HEK293 (cell line): ENCODE results near the gene CLIP3.
A peak's percentile ranks its signal among the peaks of the same experiment; 100 is the strongest.

Source experiments
- CTCF ChIA-PET: fragments of 350-600 bp; formaldehyde crosslinking; extraction: SDS; loops from one replicate; lab custom pipeline; 2021; ENCODE audit warnings: antibody characterized with exemption; lab: Yijun Ruan, JAX
- POLR2A ChIA-PET: fragments of 300-600 bp; formaldehyde crosslinking; extraction: SDS; loops from one replicate; lab custom pipeline; 2020; ENCODE audit warnings: antibody characterized with exemption, inconsistent platforms; lab: Yijun Ruan, JAX
- H3K27ac ChIP-seq: fragments of 200-500 bp; sonication (Bioruptor generic); 2 replicates; pipeline ENCODE4 v1.5.1; 2014; ENCODE audit warnings: low read depth, low read length, control low read depth, inconsistent platforms; ENCODE audit errors: extremely low read depth
- H3K36me3 ChIP-seq, 2 experiments: fragments of 200-500 bp in 1 of 2; sonication (Bioruptor generic) in 1 of 2; 1 replicate in 1 of 2; 2 replicates in 1 of 2; pipeline ENCODE4 v1.5.1; 2014 to 2017; ENCODE audit warnings: inconsistent platforms in 2 of 2, low read length in 2 of 2; ENCODE audit not compliant: control insufficient read depth in 2 of 2, insufficient read depth in 1 of 2
- H3K4me1 ChIP-seq: fragments of 200-500 bp; sonication (Bioruptor generic); 2 replicates; pipeline ENCODE4 v1.5.1; 2014; ENCODE audit warnings: mild to moderate bottlenecking, low read length, inconsistent platforms; ENCODE audit not compliant: control insufficient read depth, insufficient read depth
- H3K4me3 ChIP-seq: 2 replicates; pipeline ENCODE4 v1.5.1; 2011; ENCODE audit warnings: low read depth, mild to moderate bottlenecking, control low read depth, low read length, moderate library complexity
- H3K9me3 ChIP-seq: fragments of 200-500 bp; sonication (Bioruptor generic); 2 replicates; pipeline ENCODE4 v1.5.1; 2014; ENCODE audit warnings: low read depth, low read length, inconsistent platforms; ENCODE audit not compliant: control insufficient read depth, insufficient read depth
- CTCF ChIP-seq: fragments of 450-650 bp; formaldehyde crosslinking; IDR thresholded peaks from 2 replicates; pipeline ENCODE4 v1.5.1; 2016; ENCODE audit warnings: missing biosample characterization, missing genetic modification characterization
- GLIS1 ChIP-seq: fragments of 450-650 bp; formaldehyde crosslinking; IDR thresholded peaks from 2 replicates; pipeline ENCODE4 v1.5.1; 2016; ENCODE audit warnings: missing biosample characterization, missing genetic modification characterization
- GLIS2 ChIP-seq: fragments of 450-650 bp; formaldehyde crosslinking; IDR thresholded peaks from 2 replicates; pipeline ENCODE4 v1.5.1; 2016; ENCODE audit warnings: missing biosample characterization, missing genetic modification characterization
- HOXD13 ChIP-seq: sonication (generic); formaldehyde crosslinking; IDR thresholded peaks from 2 replicates; pipeline ENCODE4 v1.8.0; 2022; ENCODE audit warnings: missing genetic modification reagents, borderline replicate concordance
- IKZF3 ChIP-seq: fragments of 450-650 bp; IDR thresholded peaks from 2 replicates; pipeline ENCODE4 v1.5.0; 2018; ENCODE audit warnings: missing biosample characterization, mild to moderate bottlenecking, missing genetic modification characterization, moderate library complexity
- SALL2 ChIP-seq: fragments of 450-650 bp; formaldehyde crosslinking; IDR thresholded peaks from 2 replicates; pipeline ENCODE4 v1.5.0; 2017; ENCODE audit warnings: missing biosample characterization, mild to moderate bottlenecking, missing genetic modification characterization, borderline replicate concordance
- ZBTB1 ChIP-seq: fragments of 450-650 bp; formaldehyde crosslinking; IDR thresholded peaks from 2 replicates; pipeline ENCODE4 v1.5.1; 2016; ENCODE audit warnings: missing biosample characterization, missing genetic modification characterization
- ZBTB7A ChIP-seq: fragments of 450-650 bp; formaldehyde crosslinking; IDR thresholded peaks from 2 replicates; pipeline ENCODE4 v1.5.1; 2016; ENCODE audit warnings: low read depth, missing biosample characterization, missing genetic modification characterization
- ZNF10 ChIP-seq: fragments of 450-650 bp; formaldehyde crosslinking; IDR thresholded peaks from 2 replicates; pipeline ENCODE4 v1.5.1; 2017; ENCODE audit warnings: missing biosample characterization, missing genetic modification characterization
- ZNF121 ChIP-seq: fragments of 450-650 bp; formaldehyde crosslinking; IDR thresholded peaks from 2 replicates; pipeline ENCODE4 v1.5.1; 2016; ENCODE audit warnings: missing biosample characterization, missing genetic modification characterization
- ZNF184 ChIP-seq: fragments of 450-650 bp; IDR thresholded peaks from 2 replicates; pipeline ENCODE4 v1.5.1; 2018; ENCODE audit warnings: missing biosample characterization, mild to moderate bottlenecking, missing genetic modification characterization
- ZNF2 ChIP-seq: fragments of 450-650 bp; formaldehyde crosslinking; IDR thresholded peaks from 2 replicates; pipeline ENCODE4 v1.5.1; 2016; ENCODE audit warnings: missing biosample characterization, missing genetic modification characterization
- ZNF202 ChIP-seq: fragments of 450-650 bp; formaldehyde crosslinking; IDR thresholded peaks from 2 replicates; pipeline ENCODE4 v1.5.1; 2016; ENCODE audit warnings: missing biosample characterization, missing genetic modification characterization, borderline replicate concordance
- ZNF302 ChIP-seq: fragments of 450-650 bp; formaldehyde crosslinking; IDR thresholded peaks from 2 replicates; pipeline ENCODE4 v1.5.1; 2016; ENCODE audit warnings: missing biosample characterization, missing genetic modification characterization, low read depth
- ZNF362 ChIP-seq: fragments of 450-650 bp; formaldehyde crosslinking; IDR thresholded peaks from 2 replicates; pipeline ENCODE4 v1.5.1; 2016; ENCODE audit warnings: missing biosample characterization, missing genetic modification characterization
- ZNF366 ChIP-seq: fragments of 450-650 bp; formaldehyde crosslinking; conservative IDR thresholded peaks from 2 replicates; pipeline ENCODE4 v1.5.1; 2016; ENCODE audit warnings: missing biosample characterization, missing genetic modification characterization
- ZNF423 ChIP-seq: fragments of 450-650 bp; formaldehyde crosslinking; IDR thresholded peaks from 2 replicates; pipeline ENCODE4 v1.5.1; 2016; ENCODE audit warnings: missing biosample characterization, missing genetic modification characterization
- ZNF548 ChIP-seq: fragments of 450-650 bp; formaldehyde crosslinking; IDR thresholded peaks from 2 replicates; pipeline ENCODE4 v1.5.1; 2016; ENCODE audit warnings: missing biosample characterization, missing genetic modification characterization
- ZNF571 ChIP-seq: fragments of 450-650 bp; formaldehyde crosslinking; IDR thresholded peaks from 2 replicates; pipeline ENCODE4 v1.5.0; 2017; ENCODE audit warnings: missing biosample characterization, missing genetic modification characterization
- ZNF600 ChIP-seq: fragments of 450-650 bp; formaldehyde crosslinking; IDR thresholded peaks from 2 replicates; pipeline ENCODE4 v1.5.1; 2016; ENCODE audit warnings: missing biosample characterization, missing genetic modification characterization
- ZNF629 ChIP-seq: fragments of 450-650 bp; formaldehyde crosslinking; IDR thresholded peaks from 2 replicates; pipeline ENCODE4 v1.5.1; 2017; ENCODE audit warnings: missing biosample characterization, missing genetic modification characterization
- ZNF654 ChIP-seq: fragments of 450-650 bp; formaldehyde crosslinking; IDR thresholded peaks from 2 replicates; pipeline ENCODE4 v1.5.1; 2016; ENCODE audit warnings: low read depth, missing biosample characterization, missing genetic modification characterization
- ZNF76 ChIP-seq: fragments of 450-650 bp; formaldehyde crosslinking; IDR thresholded peaks from 2 replicates; pipeline ENCODE4; 2016; ENCODE audit warnings: low read depth, missing biosample characterization, missing genetic modification characterization, borderline replicate concordance
- ZNF843 ChIP-seq: fragments of 450-650 bp; formaldehyde crosslinking; IDR thresholded peaks from 2 replicates; pipeline ENCODE4 v1.5.1; 2016; ENCODE audit warnings: missing biosample characterization, missing genetic modification characterization
- TF ChIP-seq, protein P1 (sequence below): fragments of 450-650 bp; formaldehyde crosslinking; IDR thresholded peaks from 2 replicates; pipeline ENCODE4 v1.5.1; 2016; ENCODE audit warnings: missing biosample characterization, missing genetic modification characterization
- TF ChIP-seq, protein P2 (sequence below): fragments of 450-650 bp; formaldehyde crosslinking; IDR thresholded peaks from 2 replicates; pipeline ENCODE4 v1.5.1; 2016; ENCODE audit warnings: missing biosample characterization, missing genetic modification characterization

The CLIP3 gene

DNA sequence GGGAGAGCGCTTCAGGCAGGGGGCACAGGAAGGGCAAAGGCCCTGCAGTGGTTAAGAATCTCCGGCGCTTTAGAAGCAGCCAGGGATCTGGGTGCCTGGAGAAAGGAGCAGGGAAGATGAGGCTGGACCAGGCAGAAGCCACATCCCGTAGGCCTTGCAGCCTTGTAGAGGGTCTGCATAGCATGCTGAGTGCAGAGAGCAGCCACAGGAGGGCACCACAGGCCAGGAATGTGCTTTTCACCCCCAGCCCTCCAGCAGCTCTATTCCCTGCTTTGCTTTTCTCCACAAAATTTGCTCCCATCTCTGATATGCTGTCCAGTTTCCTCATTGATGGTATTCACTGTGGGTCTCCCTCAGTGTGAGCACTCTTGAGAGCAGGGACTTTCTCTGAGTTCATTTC lies 27.8 kb upstream of the CLIP3 start (continued):
- TF ChIP-seq CTCF (peak; percentile 97), ZNF654 (tag by site-specific recombination) (peak; percentile 97), GLIS1 (tag by site-specific recombination) (peak; percentile 63), ZNF600 (tag by site-specific recombination) (peak; percentile 51)
- TF ChIP-seq, protein P1, sequence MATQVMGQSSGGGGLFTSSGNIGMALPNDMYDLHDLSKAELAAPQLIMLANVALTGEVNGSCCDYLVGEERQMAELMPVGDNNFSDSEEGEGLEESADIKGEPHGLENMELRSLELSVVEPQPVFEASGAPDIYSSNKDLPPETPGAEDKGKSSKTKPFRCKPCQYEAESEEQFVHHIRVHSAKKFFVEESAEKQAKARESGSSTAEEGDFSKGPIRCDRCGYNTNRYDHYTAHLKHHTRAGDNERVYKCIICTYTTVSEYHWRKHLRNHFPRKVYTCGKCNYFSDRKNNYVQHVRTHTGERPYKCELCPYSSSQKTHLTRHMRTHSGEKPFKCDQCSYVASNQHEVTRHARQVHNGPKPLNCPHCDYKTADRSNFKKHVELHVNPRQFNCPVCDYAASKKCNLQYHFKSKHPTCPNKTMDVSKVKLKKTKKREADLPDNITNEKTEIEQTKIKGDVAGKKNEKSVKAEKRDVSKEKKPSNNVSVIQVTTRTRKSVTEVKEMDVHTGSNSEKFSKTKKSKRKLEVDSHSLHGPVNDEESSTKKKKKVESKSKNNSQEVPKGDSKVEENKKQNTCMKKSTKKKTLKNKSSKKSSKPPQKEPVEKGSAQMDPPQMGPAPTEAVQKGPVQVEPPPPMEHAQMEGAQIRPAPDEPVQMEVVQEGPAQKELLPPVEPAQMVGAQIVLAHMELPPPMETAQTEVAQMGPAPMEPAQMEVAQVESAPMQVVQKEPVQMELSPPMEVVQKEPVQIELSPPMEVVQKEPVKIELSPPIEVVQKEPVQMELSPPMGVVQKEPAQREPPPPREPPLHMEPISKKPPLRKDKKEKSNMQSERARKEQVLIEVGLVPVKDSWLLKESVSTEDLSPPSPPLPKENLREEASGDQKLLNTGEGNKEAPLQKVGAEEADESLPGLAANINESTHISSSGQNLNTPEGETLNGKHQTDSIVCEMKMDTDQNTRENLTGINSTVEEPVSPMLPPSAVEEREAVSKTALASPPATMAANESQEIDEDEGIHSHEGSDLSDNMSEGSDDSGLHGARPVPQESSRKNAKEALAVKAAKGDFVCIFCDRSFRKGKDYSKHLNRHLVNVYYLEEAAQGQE (tag by site-specific recombination), result 0 out of 2 replicates have a peak, but pooled peaks have one; percentile 20

- no peaks in the 10 kb centered on the region for H3K9me3 ChIP-seq
- peaks cover 25% of the 10 kb centered on the region for H3K4me1 ChIP-seq
- ChIA-PET POLR2A (interaction anchor here (1.2 to 2.3 kb wide), 3 partner anchors 7 to 110 kb away, joined by 3 to 7 read pairs (median 6); no protein-coding TSS in a partner anchor), CTCF (interaction anchor here (0.5 to 4.8 kb wide), 23 partner anchors 8 to 1503 kb away, joined by 3 to 72 read pairs (median 5); partner anchors contain the start of genes POLR2I and TBCB)
- peaks cover 63 to 75% of the 10 kb centered on the region in 2 experiments for H3K36me3 ChIP-seq
- no peak overlapping the region for H3K4me3 ChIP-seq
- peak overlapping the region; percentile 32; the same call in 1 of the 2 replicates for H3K27ac ChIP-seq
- no peak for TF ChIP-seq IKZF3 (tag by site-specific recombination)
- TF ChIP-seq ZNF423 (tag by site-specific recombination), result no peak
- TF ChIP-seq ZBTB7A (tag by site-specific recombination), result no peak
- no peak for TF ChIP-seq ZBTB1 (tag by site-specific recombination)
- TF ChIP-seq ZNF302 (tag by site-specific recombination), result no peak
- TF ChIP-seq CTCF, result no peak
- TF ChIP-seq ZNF571, result no peak
- TF ChIP-seq ZNF843 (tag by site-specific recombination), result no peak
- no peak for TF ChIP-seq ZNF184 (tag by site-specific recombination)
- no peak for TF ChIP-seq HOXD13 (CRISPR knock-in tag)
- TF ChIP-seq ZNF548 (tag by site-specific recombination), result no peak
- no peak for TF ChIP-seq ZNF2 (tag by site-specific recombination)
- TF ChIP-seq ZNF121 (tag by site-specific recombination), result peak; percentile 79
- TF ChIP-seq ZNF76 (tag by site-specific recombination), result no peak
- TF ChIP-seq ZNF362 (tag by site-specific recombination), result peak; percentile 45; the same call in 1 of the 2 replicates
- TF ChIP-seq GLIS2, result no peak
- TF ChIP-seq ZNF629 (tag by site-specific recombination), result peak; percentile 36; the same call in 1 of the 2 replicates
- no peak for TF ChIP-seq ZNF10 (tag by site-specific recombination)
- TF ChIP-seq ZNF366 (tag by site-specific recombination), result peak; percentile 29; the same call in 1 of the 2 replicates
- TF ChIP-seq ZNF202 (tag by site-specific recombination), result no peak
- TF ChIP-seq SALL2 (tag by site-specific recombination), result no peak
- TF ChIP-seq, protein P2, sequence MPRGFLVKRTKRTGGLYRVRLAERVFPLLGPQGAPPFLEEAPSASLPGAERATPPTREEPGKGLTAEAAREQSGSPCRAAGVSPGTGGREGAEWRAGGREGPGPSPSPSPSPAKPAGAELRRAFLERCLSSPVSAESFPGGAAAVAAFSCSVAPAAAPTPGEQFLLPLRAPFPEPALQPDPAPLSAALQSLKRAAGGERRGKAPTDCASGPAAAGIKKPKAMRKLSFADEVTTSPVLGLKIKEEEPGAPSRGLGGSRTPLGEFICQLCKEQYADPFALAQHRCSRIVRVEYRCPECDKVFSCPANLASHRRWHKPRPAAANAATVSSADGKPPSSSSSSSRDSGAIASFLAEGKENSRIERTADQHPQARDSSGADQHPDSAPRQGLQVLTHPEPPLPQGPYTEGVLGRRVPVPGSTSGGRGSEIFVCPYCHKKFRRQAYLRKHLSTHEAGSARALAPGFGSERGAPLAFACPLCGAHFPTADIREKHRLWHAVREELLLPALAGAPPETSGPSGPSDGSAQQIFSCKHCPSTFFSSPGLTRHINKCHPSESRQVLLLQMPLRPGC (tag by site-specific recombination), result no peak
These were observed 26.7 kb upstream of the CLIP3 start for GRCh38 chr19:36059180-36059910.
